ENCODE results near the gene HMGN4.

DNA sequence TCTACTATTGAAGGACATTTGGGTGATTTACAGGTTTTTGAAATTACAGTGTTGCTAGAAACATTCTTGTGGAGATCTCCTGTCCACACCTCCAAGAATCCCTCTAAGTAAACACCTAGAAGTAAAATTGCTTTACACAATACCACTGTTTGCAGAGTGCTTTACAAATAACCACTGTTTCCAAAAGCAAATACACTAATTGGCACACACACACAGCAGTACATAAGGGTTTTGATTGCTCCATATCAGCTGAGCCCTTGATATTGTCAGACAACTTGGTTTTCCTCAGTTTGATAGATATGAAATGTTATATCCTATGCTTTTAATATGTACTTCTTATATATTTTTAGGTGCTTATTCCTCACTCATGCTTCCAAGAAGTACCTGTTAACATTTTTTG, 6.3 kb downstream of the HMGN4 start:
- TF ChIP-seq, protein P1, sequence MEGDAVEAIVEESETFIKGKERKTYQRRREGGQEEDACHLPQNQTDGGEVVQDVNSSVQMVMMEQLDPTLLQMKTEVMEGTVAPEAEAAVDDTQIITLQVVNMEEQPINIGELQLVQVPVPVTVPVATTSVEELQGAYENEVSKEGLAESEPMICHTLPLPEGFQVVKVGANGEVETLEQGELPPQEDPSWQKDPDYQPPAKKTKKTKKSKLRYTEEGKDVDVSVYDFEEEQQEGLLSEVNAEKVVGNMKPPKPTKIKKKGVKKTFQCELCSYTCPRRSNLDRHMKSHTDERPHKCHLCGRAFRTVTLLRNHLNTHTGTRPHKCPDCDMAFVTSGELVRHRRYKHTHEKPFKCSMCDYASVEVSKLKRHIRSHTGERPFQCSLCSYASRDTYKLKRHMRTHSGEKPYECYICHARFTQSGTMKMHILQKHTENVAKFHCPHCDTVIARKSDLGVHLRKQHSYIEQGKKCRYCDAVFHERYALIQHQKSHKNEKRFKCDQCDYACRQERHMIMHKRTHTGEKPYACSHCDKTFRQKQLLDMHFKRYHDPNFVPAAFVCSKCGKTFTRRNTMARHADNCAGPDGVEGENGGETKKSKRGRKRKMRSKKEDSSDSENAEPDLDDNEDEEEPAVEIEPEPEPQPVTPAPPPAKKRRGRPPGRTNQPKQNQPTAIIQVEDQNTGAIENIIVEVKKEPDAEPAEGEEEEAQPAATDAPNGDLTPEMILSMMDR (IDR thresholded peaks at IDR 0.05) = no peak
- TF ChIP-seq POLR2A (IDR thresholded peaks at IDR 0.05) (no peak), POLR2AphosphoS5 (IDR thresholded peaks at IDR 0.05) (no peak)
